ENCODE results near the gene AUTS2.

GRCh38 chr7:70635633-70636032 lies 1037.4 kb downstream of the AUTS2 start:
- TF ChIP-seq CTCF (IDR thresholded peaks at IDR 0.05; ENCODE audit: insufficient read depth, low read length), result no peak
- TF ChIP-seq GABPA (IDR thresholded peaks at IDR 0.05; ENCODE audit: low read depth), result no peak
- no peak for TF ChIP-seq POLR2AphosphoS5 (IDR thresholded peaks at IDR 0.05; ENCODE audit: low read depth)
- no peak for TF ChIP-seq SPI1 (IDR thresholded peaks at IDR 0.05; ENCODE audit: borderline replicate concordance, low read depth)

All from HL-60 (cell line).